ENCODE results near the gene ZNF775. TPM values are rescaled to one million over a fixed set of nuclear protein-coding genes. Genes with fewer than 3 reads are reported as not detected.

Gene ZNF775
- total and polyA plus RNA-seq, 2 experiments from 2014 or later: 34.3 to 40.1 TPM

DNA sequence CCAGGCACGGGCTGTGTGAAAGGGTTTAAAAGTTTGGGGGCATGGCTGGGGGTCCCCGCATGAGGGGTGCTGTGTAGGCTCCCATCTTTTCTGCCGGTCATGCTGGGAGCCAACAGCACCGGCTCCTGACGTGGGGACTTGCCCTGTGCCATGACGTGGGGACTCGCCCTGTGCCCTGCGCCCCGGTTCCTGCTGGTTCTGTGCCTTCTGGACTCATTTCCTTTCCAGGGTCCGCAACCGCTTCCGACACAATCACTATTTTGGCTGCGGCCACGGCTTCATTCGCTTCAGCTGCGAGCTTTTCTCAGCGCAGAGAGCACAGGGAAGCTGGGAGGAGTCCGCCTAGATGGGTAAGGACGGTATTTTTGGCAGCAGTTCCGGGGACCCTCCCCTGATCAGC, 63.7 kb downstream of the ZNF775 start:
- no peaks in the 10 kb centered on the region for H3K36me3 ChIP-seq
- no peak for DNase-seq (ENCODE audit: low read depth in 1 of 2, low spot score in 1 of 2)
- no peaks in the 10 kb centered on the region for H3K9me3 ChIP-seq (ENCODE audit: low read depth)
- no peaks in the 10 kb centered on the region for H3K4me1 ChIP-seq (ENCODE audit: low read depth)
- H3K27me3 ChIP-seq: no peaks in the 10 kb centered on the region
- H3K27ac ChIP-seq: no peak overlapping the region
- H3K4me3 ChIP-seq: no peak overlapping the region
- TF ChIP-seq, protein P1, sequence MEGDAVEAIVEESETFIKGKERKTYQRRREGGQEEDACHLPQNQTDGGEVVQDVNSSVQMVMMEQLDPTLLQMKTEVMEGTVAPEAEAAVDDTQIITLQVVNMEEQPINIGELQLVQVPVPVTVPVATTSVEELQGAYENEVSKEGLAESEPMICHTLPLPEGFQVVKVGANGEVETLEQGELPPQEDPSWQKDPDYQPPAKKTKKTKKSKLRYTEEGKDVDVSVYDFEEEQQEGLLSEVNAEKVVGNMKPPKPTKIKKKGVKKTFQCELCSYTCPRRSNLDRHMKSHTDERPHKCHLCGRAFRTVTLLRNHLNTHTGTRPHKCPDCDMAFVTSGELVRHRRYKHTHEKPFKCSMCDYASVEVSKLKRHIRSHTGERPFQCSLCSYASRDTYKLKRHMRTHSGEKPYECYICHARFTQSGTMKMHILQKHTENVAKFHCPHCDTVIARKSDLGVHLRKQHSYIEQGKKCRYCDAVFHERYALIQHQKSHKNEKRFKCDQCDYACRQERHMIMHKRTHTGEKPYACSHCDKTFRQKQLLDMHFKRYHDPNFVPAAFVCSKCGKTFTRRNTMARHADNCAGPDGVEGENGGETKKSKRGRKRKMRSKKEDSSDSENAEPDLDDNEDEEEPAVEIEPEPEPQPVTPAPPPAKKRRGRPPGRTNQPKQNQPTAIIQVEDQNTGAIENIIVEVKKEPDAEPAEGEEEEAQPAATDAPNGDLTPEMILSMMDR (IDR thresholded peaks at IDR 0.05; ENCODE audit: low read depth, low read length): no peak

DNA sequence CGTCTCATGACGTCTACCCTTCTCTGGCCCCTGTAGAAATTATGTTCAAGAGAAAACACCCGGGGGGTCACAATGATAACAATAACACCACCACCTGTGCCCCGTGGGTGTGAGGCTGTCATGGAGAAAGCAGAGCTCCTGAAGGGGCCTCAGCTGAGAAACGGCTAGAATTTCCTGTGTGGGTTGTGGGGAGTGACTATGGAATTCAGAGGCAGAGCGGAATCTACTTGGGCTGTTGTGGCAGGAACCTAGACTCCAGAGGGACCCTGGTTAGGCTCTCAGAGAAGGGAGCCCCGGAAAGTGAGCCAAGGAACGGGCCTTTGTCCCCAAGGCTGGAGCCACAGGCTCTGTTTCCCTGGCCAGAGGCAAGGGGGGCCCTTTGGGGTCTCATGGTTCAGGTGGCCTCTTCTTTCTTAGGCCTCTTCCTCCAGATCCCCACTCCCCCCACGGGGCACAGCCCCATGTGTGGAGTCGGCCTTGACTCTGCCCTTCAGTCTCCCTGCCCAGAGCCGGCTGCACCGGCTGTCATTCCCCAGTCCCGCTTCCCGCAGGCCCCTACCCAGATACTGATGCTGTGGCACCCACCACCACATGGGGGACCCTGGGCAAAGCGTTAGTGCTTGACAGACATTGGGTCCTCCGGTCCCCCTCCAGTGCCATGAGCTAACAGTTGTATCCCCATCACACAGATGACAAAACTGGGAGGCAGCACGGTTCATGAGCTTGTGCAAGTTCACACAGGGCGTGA, 64.8 kb downstream of the ZNF775 start:
- TF ChIP-seq, protein P1 (IDR thresholded peaks at IDR 0.05; ENCODE audit: low read depth, low read length): no peak
- no peaks in the 10 kb centered on the region for H3K9me3 ChIP-seq (ENCODE audit: low read depth)
- no peak for DNase-seq (ENCODE audit: low read depth in 1 of 2, low spot score in 1 of 2)

DNA sequence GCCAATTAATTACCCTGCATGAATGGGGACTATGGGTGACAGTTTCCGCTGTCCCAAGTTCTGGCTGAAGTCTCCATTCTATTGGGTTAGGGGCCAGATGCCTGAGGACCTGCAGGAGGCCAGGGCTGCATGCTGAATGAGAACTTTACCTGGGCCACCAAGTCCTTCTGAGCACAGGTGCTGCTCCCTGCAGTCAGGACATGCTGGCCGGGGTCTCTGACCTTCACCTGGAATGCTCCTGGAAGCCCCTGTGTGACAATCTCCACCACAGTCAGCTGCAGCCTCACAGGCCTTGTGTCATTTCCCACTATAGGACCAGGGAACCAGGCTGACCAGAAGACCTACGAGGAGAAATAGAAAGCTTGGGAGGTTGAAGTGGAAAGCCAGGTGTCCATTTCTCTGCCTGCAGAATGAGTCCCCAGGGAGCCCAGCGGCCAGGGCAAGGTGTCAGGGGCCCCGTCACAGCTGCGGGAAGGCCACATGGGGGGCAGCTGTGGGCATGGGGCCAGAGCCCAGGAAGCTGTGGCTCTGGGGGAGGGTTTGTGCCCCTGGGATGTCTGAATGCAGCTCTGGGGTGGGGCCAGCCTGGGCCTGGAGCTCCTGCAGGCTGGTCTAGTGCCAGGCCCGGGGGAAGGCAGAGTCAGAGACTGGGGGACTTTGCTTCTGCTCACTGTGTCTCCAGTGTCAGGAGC, 65.7 kb downstream of the ZNF775 start:
- TF ChIP-seq, protein P1 (IDR thresholded peaks at IDR 0.05; ENCODE audit: low read depth, low read length): no peak
- Histone ChIP-seq H3K27me3 (no peaks in the 10 kb centered on the region), H3K4me1 (ENCODE audit: low read depth) (no peaks in the 10 kb centered on the region), H3K27ac (no peak overlapping the region), H3K9me3 (ENCODE audit: low read depth) (no peaks in the 10 kb centered on the region), H3K36me3 (no peaks in the 10 kb centered on the region), H3K4me3 (no peak overlapping the region)
- DNase-seq (ENCODE audit: low read depth in 1 of 2, low spot score in 1 of 2): no peak

More for the DNA sequence above, 64.8 kb downstream of the ZNF775 start:
- Histone ChIP-seq H3K27me3 (no peaks in the 10 kb centered on the region), H3K36me3 (no peaks in the 10 kb centered on the region), H3K4me3 (no peak overlapping the region), H3K4me1 (ENCODE audit: low read depth) (no peaks in the 10 kb centered on the region), H3K27ac (no peak overlapping the region)

DNA sequence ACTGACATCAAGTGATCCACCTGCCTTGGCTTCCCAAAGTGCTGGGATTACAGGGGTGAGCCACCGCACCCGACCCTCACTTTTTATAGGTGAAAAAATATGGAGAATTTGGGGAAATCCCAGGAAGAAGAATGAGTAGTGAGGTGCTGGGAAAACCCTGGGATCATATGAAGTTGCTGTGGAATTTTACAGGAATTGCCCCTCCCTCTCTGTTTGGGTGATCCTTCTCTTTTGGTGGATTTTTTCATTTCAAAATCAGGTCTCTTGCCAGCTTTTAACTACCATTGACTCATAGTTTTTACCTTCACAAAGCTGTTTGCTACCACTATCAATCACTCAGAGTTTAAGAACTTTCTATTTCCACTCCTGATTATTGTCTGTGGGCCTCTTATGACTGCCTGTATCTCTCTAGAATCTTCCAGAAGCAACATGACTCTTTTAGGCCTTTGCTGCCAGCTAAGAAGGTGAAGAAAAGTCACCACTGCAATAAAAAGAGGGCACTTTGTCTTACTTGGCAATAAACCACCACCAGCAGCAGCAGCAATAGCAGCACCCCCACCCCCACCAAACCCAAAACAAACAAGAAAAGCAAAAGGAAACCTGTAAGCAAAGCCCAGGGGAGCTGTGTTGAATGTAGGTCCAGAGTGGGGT, 67.3 kb downstream of the ZNF775 start:
- no peaks in the 10 kb centered on the region for H3K27me3 ChIP-seq
- no peaks in the 10 kb centered on the region for H3K4me1 ChIP-seq (ENCODE audit: low read depth)
- no peak overlapping the region for H3K27ac ChIP-seq
- no peak for DNase-seq (ENCODE audit: low read depth in 1 of 2, low spot score in 1 of 2)
- TF ChIP-seq, protein P1 (IDR thresholded peaks at IDR 0.05; ENCODE audit: low read depth, low read length): no peak
- no peaks in the 10 kb centered on the region for H3K36me3 ChIP-seq
- no peak overlapping the region for H3K4me3 ChIP-seq
- no peaks in the 10 kb centered on the region for H3K9me3 ChIP-seq (ENCODE audit: low read depth)

Other genes with a start within 250 kb of the ZNF775 start
- 34.0 and 34.5 TPM in 2 replicates for gene LRRC61, start 56.0 kb upstream of the ZNF775 start, total RNA-seq
- gene LRRC61, start 56.0 kb upstream of the ZNF775 start, polyA plus RNA-seq: 30.0 and 31.4 TPM in 2 replicates
- gene ACTR3C, start 55.8 kb upstream of the ZNF775 start, total RNA-seq: 1.5 and 4.8 TPM in 2 replicates
- 2.2 and 2.4 TPM in 2 replicates for gene ACTR3C, start 55.8 kb upstream of the ZNF775 start, polyA plus RNA-seq
- gene RARRES2, start 37.7 kb upstream of the ZNF775 start, total RNA-seq: 4.2 and 5.5 TPM in 2 replicates
- gene RARRES2, start 37.7 kb upstream of the ZNF775 start, polyA plus RNA-seq: 5.7 and 8.3 TPM in 2 replicates
- gene REPIN1, start 10.5 kb upstream of the ZNF775 start, total RNA-seq: 222 and 270 TPM in 2 replicates
- 185 and 224 TPM in 2 replicates for gene REPIN1, start 10.5 kb upstream of the ZNF775 start, polyA plus RNA-seq
- 0.11 and 0.24 TPM in 2 replicates for gene GIMAP8, start 71.3 kb downstream of the ZNF775 start, total RNA-seq
- gene GIMAP8, start 71.3 kb downstream of the ZNF775 start, polyA plus RNA-seq: 0.31 TPM in 1 of 2 replicates, not detected in the other
- not detected in 2 replicates for gene GIMAP7, start 135.5 kb downstream of the ZNF775 start, total RNA-seq
- gene GIMAP7, start 135.5 kb downstream of the ZNF775 start, polyA plus RNA-seq: 0.19 TPM in 1 of 2 replicates, not detected in the other
- gene GIMAP4, start 188.1 kb downstream of the ZNF775 start, total RNA-seq: 0.24 TPM in 1 of 2 replicates, not detected in the other
- 1.8 TPM in 1 of 2 replicates, not detected in the other for gene GIMAP4, start 188.1 kb downstream of the ZNF775 start, polyA plus RNA-seq

Data from cardiac muscle cell (in vitro differentiated cells and primary cell).